Stimulated activated CD4-positive, alpha-beta T cell treated with anti-CD3 and anti-CD28 coated beads, Interleukin-12 subunit alpha, Interleukin-12 subunit beta, amount 100 ng/mL, for 4 hours (primary cell): ENCODE results near the gene PSD.
"Not testable (repeated sequence)": the region's sequence is repeated elsewhere in the genome, so short reads cannot be mapped to it uniquely, and the experiment has no call there.

Experiments used
- DNase-seq: peaks from one replicate; pipeline ENCODE4 v3.0.0-alpha.2; 2020

Gene PSD

DNA sequence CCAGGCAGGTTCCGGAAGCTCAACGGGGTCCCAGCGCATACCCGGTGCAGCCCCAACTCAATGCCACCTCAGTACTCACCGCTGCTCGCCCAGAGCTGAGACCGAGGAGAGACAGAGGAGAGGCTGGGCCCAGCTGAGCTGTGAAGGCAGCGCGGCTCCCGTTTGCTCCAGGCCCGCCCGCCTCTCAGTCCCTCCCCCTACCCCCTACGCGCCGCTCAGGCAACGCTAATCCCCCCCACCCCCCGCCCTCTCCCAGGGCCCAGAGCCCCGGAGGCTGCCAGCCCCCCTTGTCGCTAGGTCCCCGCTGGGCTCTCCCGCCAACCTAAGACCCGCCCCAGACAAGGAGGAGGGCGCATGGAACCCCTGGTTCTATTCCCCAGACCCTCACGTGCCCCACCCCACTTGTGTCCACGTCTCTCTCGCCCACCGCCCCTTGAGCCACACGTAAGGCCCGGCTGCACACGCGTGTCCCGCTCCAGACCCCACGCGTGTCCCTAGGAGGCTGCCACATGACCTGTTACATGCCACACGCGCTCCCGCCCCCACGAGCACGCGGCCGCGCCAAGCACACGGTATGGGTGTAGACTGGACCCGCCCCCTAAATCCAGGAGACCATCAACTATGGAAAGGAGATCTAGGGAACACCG lies at the start of gene PSD:
PSD (minus strand) TSS at position 164 of the 647 bp plus-strand sequence. CDS start 1,747 bp downstream, outside the sequence.
- DNase-seq = no peak

GRCh38 chr10:102467971-102468438 lies 49.4 kb upstream of the PSD start:
- DNase-seq = no peak

DNA sequence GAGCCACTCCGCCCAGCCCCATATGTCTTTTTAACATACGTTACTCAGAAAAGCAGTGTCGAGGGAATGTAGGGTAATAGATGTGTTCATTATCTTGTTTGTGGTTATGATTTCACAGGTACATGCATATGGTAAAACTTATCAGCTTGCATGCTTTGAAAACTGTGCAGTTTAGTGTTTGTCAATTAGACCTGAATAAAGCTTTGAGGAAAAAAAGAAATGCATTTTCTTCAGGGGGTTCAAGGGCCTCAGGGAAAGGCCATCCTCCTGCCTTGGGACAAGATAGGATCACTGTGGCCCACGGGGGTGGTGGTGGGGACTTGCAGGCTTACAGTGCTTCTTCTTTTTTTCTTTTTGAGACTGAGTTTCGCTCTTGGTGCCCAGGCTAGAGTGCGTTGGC lies 48.7 kb upstream of the PSD start:
- no peak for DNase-seq

GRCh38 chr10:102465466-102465865 lies 46.9 kb upstream of the PSD start:
- DNase-seq = no peak

DNA sequence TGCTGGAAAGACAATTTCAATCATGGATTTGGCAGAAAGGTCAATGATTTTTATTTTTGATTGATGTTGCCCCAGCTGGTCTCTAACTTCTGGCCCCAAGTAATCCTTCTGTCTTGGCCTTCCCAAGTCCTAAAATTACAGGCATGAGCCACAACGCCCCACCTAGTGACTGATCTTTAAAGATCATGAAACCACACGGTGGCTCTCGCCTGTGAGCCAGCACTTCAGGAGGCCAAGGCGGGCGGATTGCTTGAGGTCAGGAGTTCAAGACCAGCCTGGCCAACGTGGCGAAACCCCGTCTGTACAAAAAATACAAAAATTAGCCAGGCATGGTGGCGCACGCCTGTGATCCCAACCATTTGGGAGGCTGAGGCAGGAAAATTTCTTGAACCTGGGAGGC lies 45.4 kb upstream of the PSD start:
- no peak for DNase-seq

- no peak for DNase-seq
Observed at GRCh38 chr10:102462512-102463054, 44.0 kb upstream of the PSD start.

- peak; percentile 96 for DNase-seq
Observed at GRCh38 chr10:102461187-102462054, 42.8 kb upstream of the PSD start.

GRCh38 chr10:102460836-102461186 lies 42.2 kb upstream of the PSD start:
- DNase-seq = no peak

GRCh38 chr10:102458656-102459055 lies 40.1 kb upstream of the PSD start:
- no peak for DNase-seq

DNA sequence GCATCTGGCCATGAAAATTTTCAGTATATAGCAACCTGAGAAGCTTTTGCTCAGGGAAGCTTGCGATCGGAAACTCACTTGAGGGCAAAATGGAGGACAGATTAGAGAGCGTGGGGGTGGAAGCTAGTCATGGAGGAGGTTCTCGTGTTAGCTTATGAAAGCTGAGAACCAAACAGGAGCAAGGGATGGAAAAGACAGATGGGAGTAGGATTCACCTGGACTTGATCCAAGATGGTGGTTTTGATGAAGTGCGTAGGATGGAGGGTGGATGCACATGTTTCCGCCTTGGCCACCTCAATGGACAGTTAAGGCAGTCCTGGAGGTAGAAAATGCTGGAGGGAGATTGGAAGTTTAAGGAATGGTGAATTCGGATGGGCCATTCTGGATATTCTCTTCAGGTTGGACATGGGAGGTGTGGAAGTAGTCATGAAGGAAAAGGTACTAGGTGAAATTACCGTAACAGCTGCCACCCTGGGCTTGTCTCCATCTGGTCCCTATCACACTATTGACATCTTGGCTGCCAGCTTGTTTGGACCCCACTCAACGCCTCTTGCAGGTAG lies 39.1 kb upstream of the PSD start:
- DNase-seq = no peak

- no peak for DNase-seq
Observed at GRCh38 chr10:102455893-102456471, 37.4 kb upstream of the PSD start.

- DNase-seq = not testable (repeated sequence)
Observed at GRCh38 chr10:102454662-102455487, 36.3 kb upstream of the PSD start.

DNA sequence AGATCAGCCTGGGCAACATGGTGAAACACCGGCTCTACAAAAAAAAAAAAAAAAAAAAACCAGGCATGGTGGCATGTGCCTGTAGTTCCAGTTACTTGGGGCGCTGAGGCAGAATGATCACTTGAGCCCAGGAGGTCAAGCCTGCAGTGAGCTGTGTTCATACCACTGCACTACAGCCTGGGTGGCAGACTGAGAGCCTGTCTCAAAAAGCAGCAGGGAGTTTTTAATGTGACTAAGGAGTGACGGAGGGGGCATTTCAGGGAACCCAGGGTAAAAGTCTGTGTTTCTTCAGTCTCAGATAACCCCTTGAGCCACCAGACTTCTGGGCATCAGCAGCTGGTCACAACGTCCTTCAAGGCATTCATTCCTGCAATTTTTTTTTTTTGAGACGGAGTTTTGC lies 34.9 kb upstream of the PSD start:
- DNase-seq = no peak

- DNase-seq = peak; percentile 43
Observed at GRCh38 chr10:102452672-102453340, 34.2 kb upstream of the PSD start.

- DNase-seq = peak; percentile 38
Observed at GRCh38 chr10:102451105-102451969, 32.8 kb upstream of the PSD start, which contains the start of gene C10orf95. Gene C10orf95, minus strand, starts transcription at chr10:102451543. Its CDS starts 450 bp downstream, at chr10:102451093.

GRCh38 chr10:102450374-102451104 lies 32.0 kb upstream of the PSD start:
- DNase-seq = peak; percentile 79

GRCh38 chr10:102450124-102450373 lies 31.5 kb upstream of the PSD start:
- no peak for DNase-seq

DNA sequence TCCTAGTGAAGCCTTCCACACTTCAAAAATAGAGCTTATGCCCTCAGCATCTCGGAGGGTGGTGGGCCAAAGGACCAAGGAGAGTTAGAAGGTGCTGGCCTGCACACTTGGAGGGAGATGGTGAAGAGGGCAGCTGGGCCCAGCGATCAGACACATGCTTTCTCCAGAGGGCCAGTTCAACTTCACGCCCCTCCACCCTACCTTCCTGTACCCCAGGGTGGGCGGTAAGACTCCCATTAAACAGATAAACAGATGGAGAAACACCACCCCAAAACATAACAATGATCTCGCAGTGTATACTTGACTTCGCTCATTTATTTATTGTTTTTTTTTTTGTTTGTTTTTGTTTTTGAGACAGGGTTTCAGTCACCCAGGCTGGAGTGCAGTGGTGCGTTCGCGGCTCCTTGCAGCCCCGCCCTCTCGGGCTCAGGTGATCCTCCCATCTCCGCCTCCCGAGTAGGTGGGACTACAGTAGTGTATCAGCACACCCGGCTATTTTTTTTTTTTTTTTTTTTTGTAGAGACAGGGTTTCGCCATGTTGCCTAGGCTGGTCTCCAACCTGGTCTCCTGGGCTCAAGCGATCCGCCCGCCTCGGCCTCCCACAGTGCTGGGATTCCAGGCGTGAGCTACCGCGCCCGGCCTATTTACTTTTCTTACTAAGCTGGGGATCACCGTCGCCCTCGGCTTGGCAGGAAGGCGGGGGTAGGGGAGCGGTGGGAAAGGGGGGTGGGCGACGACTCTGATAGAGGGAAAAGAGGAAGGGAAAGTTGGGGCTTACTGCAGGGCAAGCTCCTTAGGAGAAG lies 30.9 kb upstream of the PSD start:
- peak; percentile 76 for DNase-seq

GRCh38 chr10:102444851-102445250 lies 26.3 kb upstream of the PSD start:
- DNase-seq = no peak
